ENCODE results near the gene TMEM178B.

Gene TMEM178B

GRCh38 chr7:141251957-141252356 lies 178.1 kb downstream of the TMEM178B start:
- Histone ChIP-seq H3K27me3 (ENCODE audit: control insufficient read depth in 2 of 2, insufficient read depth in 2 of 2, low read length in 2 of 2) (no peaks in the 10 kb centered on the region), H3K9me3 (ENCODE audit: control insufficient read depth in 2 of 2, low read length in 2 of 2) (no peaks in the 10 kb centered on the region), H3K4me3 (ENCODE audit: low read length in 2 of 2) (no peak overlapping the region), H3K4me1 (ENCODE audit: control insufficient read depth in 2 of 2, insufficient read depth in 2 of 2, low read length in 2 of 2) (no peaks in the 10 kb centered on the region), H3K9ac (ENCODE audit: low read depth in 1 of 2, low read length in 2 of 2) (no peak overlapping the region), H3K36me3 (ENCODE audit: control insufficient read depth in 2 of 2, insufficient read depth in 2 of 2, low read length in 2 of 2) (no peaks in the 10 kb centered on the region), H3K27ac (ENCODE audit: low read depth in 2 of 2, low read length in 2 of 2) (no peak overlapping the region)

GRCh38 chr7:141257597-141257996 lies 183.7 kb downstream of the TMEM178B start:
- Histone ChIP-seq H3K4me1 (ENCODE audit: control insufficient read depth in 2 of 2, insufficient read depth in 2 of 2, low read length in 2 of 2) (no peaks in the 10 kb centered on the region), H3K4me3 (ENCODE audit: low read length in 2 of 2) (no peak overlapping the region), H3K9me3 (ENCODE audit: control insufficient read depth in 2 of 2, low read length in 2 of 2) (no peaks in the 10 kb centered on the region), H3K9ac (ENCODE audit: low read depth in 1 of 2, low read length in 2 of 2) (no peak overlapping the region), H3K27me3 (ENCODE audit: control insufficient read depth in 2 of 2, insufficient read depth in 2 of 2, low read length in 2 of 2) (no peaks in the 10 kb centered on the region), H3K36me3 (ENCODE audit: control insufficient read depth in 2 of 2, insufficient read depth in 2 of 2, low read length in 2 of 2) (no peaks in the 10 kb centered on the region), H3K27ac (ENCODE audit: low read depth in 2 of 2, low read length in 2 of 2) (no peak overlapping the region)

GRCh38 chr7:141258559-141258958 lies 184.7 kb downstream of the TMEM178B start:
- H3K27ac ChIP-seq (ENCODE audit: low read depth in 2 of 2, low read length in 2 of 2): no peak overlapping the region
- no peaks in the 10 kb centered on the region for H3K4me1 ChIP-seq (ENCODE audit: control insufficient read depth in 2 of 2, insufficient read depth in 2 of 2, low read length in 2 of 2)
- H3K36me3 ChIP-seq (ENCODE audit: control insufficient read depth in 2 of 2, insufficient read depth in 2 of 2, low read length in 2 of 2): no peaks in the 10 kb centered on the region
- H3K9me3 ChIP-seq (ENCODE audit: control insufficient read depth in 2 of 2, low read length in 2 of 2): no peaks in the 10 kb centered on the region
- no peak overlapping the region for H3K9ac ChIP-seq (ENCODE audit: low read depth in 1 of 2, low read length in 2 of 2)
- H3K27me3 ChIP-seq (ENCODE audit: control insufficient read depth in 2 of 2, insufficient read depth in 2 of 2, low read length in 2 of 2): no peaks in the 10 kb centered on the region
- no peak overlapping the region for H3K4me3 ChIP-seq (ENCODE audit: low read length in 2 of 2)

GRCh38 chr7:141262101-141263090 lies 188.5 kb downstream of the TMEM178B start:
- Histone ChIP-seq H3K27ac (ENCODE audit: low read depth in 2 of 2, low read length in 2 of 2) (no peak overlapping the region), H3K4me3 (ENCODE audit: low read length in 2 of 2) (no peak overlapping the region), H3K27me3 (ENCODE audit: control insufficient read depth in 2 of 2, insufficient read depth in 2 of 2, low read length in 2 of 2) (no peaks in the 10 kb centered on the region), H3K36me3 (ENCODE audit: control insufficient read depth in 2 of 2, insufficient read depth in 2 of 2, low read length in 2 of 2) (no peaks in the 10 kb centered on the region), H3K4me1 (ENCODE audit: control insufficient read depth in 2 of 2, insufficient read depth in 2 of 2, low read length in 2 of 2) (no peaks in the 10 kb centered on the region), H3K9ac (ENCODE audit: low read depth in 1 of 2, low read length in 2 of 2) (no peak overlapping the region), H3K9me3 (ENCODE audit: control insufficient read depth in 2 of 2, low read length in 2 of 2) (no peaks in the 10 kb centered on the region)

- Histone ChIP-seq H3K9me3 (ENCODE audit: control insufficient read depth in 2 of 2, low read length in 2 of 2) (no peaks in the 10 kb centered on the region), H3K27me3 (ENCODE audit: control insufficient read depth in 2 of 2, insufficient read depth in 2 of 2, low read length in 2 of 2) (no peaks in the 10 kb centered on the region), H3K36me3 (ENCODE audit: control insufficient read depth in 2 of 2, insufficient read depth in 2 of 2, low read length in 2 of 2) (no peaks in the 10 kb centered on the region)
These were observed 189.6 kb downstream of the TMEM178B start for GRCh38 chr7:141263508-141263907.

GRCh38 chr7:141263983-141264382 lies 190.1 kb downstream of the TMEM178B start:
- Histone ChIP-seq H3K9me3 (ENCODE audit: control insufficient read depth in 2 of 2, low read length in 2 of 2) (no peaks in the 10 kb centered on the region), H3K4me3 (ENCODE audit: low read length in 2 of 2) (no peak overlapping the region), H3K36me3 (ENCODE audit: control insufficient read depth in 2 of 2, insufficient read depth in 2 of 2, low read length in 2 of 2) (no peaks in the 10 kb centered on the region), H3K9ac (ENCODE audit: low read depth in 1 of 2, low read length in 2 of 2) (no peak overlapping the region), H3K27ac (ENCODE audit: low read depth in 2 of 2, low read length in 2 of 2) (no peak overlapping the region), H3K27me3 (ENCODE audit: control insufficient read depth in 2 of 2, insufficient read depth in 2 of 2, low read length in 2 of 2) (no peaks in the 10 kb centered on the region), H3K4me1 (ENCODE audit: control insufficient read depth in 2 of 2, insufficient read depth in 2 of 2, low read length in 2 of 2) (no peaks in the 10 kb centered on the region)

More at GRCh38 chr7:141263508-141263907, 189.6 kb downstream of the TMEM178B start:
- Histone ChIP-seq H3K27ac (ENCODE audit: low read depth in 2 of 2, low read length in 2 of 2) (no peak overlapping the region), H3K4me1 (ENCODE audit: control insufficient read depth in 2 of 2, insufficient read depth in 2 of 2, low read length in 2 of 2) (no peaks in the 10 kb centered on the region), H3K9ac (ENCODE audit: low read depth in 1 of 2, low read length in 2 of 2) (no peak overlapping the region), H3K4me3 (ENCODE audit: low read length in 2 of 2) (no peak overlapping the region)

- Histone ChIP-seq H3K27me3 (ENCODE audit: control insufficient read depth in 2 of 2, insufficient read depth in 2 of 2, low read length in 2 of 2) (no peaks in the 10 kb centered on the region), H3K27ac (ENCODE audit: low read depth in 2 of 2, low read length in 2 of 2) (no peak overlapping the region), H3K4me1 (ENCODE audit: control insufficient read depth in 2 of 2, insufficient read depth in 2 of 2, low read length in 2 of 2) (no peaks in the 10 kb centered on the region), H3K4me3 (ENCODE audit: low read length in 2 of 2) (no peak overlapping the region), H3K9me3 (ENCODE audit: control insufficient read depth in 2 of 2, low read length in 2 of 2) (no peaks in the 10 kb centered on the region), H3K9ac (ENCODE audit: low read depth in 1 of 2, low read length in 2 of 2) (no peak overlapping the region), H3K36me3 (ENCODE audit: control insufficient read depth in 2 of 2, insufficient read depth in 2 of 2, low read length in 2 of 2) (no peaks in the 10 kb centered on the region)
These were observed 190.6 kb downstream of the TMEM178B start for GRCh38 chr7:141264511-141264910.

GRCh38 chr7:141265668-141266067 lies 191.8 kb downstream of the TMEM178B start:
- Histone ChIP-seq H3K27ac (ENCODE audit: low read depth in 2 of 2, low read length in 2 of 2) (no peak overlapping the region), H3K9me3 (ENCODE audit: control insufficient read depth in 2 of 2, low read length in 2 of 2) (no peaks in the 10 kb centered on the region), H3K36me3 (ENCODE audit: control insufficient read depth in 2 of 2, insufficient read depth in 2 of 2, low read length in 2 of 2) (no peaks in the 10 kb centered on the region), H3K4me3 (ENCODE audit: low read length in 2 of 2) (no peak overlapping the region), H3K27me3 (ENCODE audit: control insufficient read depth in 2 of 2, insufficient read depth in 2 of 2, low read length in 2 of 2) (no peaks in the 10 kb centered on the region), H3K4me1 (ENCODE audit: control insufficient read depth in 2 of 2, insufficient read depth in 2 of 2, low read length in 2 of 2) (no peaks in the 10 kb centered on the region), H3K9ac (ENCODE audit: low read depth in 1 of 2, low read length in 2 of 2) (no peak overlapping the region)

- no peak overlapping the region for H3K9ac ChIP-seq (ENCODE audit: low read depth in 1 of 2, low read length in 2 of 2)
- H3K27ac ChIP-seq (ENCODE audit: low read depth in 2 of 2, low read length in 2 of 2): no peak overlapping the region
- H3K4me3 ChIP-seq (ENCODE audit: low read length in 2 of 2): no peak overlapping the region
- H3K36me3 ChIP-seq (ENCODE audit: control insufficient read depth in 2 of 2, insufficient read depth in 2 of 2, low read length in 2 of 2): no peaks in the 10 kb centered on the region
- H3K27me3 ChIP-seq (ENCODE audit: control insufficient read depth in 2 of 2, insufficient read depth in 2 of 2, low read length in 2 of 2): no peaks in the 10 kb centered on the region
- no peaks in the 10 kb centered on the region for H3K4me1 ChIP-seq (ENCODE audit: control insufficient read depth in 2 of 2, insufficient read depth in 2 of 2, low read length in 2 of 2)
- H3K9me3 ChIP-seq (ENCODE audit: control insufficient read depth in 2 of 2, low read length in 2 of 2): no peaks in the 10 kb centered on the region
These were observed 194.8 kb downstream of the TMEM178B start for GRCh38 chr7:141268614-141269013.

GRCh38 chr7:141271451-141271850 lies 197.6 kb downstream of the TMEM178B start:
- Histone ChIP-seq H3K27ac (ENCODE audit: low read depth in 2 of 2, low read length in 2 of 2) (no peak overlapping the region), H3K27me3 (ENCODE audit: control insufficient read depth in 2 of 2, insufficient read depth in 2 of 2, low read length in 2 of 2) (no peaks in the 10 kb centered on the region), H3K36me3 (ENCODE audit: control insufficient read depth in 2 of 2, insufficient read depth in 2 of 2, low read length in 2 of 2) (no peaks in the 10 kb centered on the region), H3K9ac (ENCODE audit: low read depth in 1 of 2, low read length in 2 of 2) (no peak overlapping the region), H3K4me3 (ENCODE audit: low read length in 2 of 2) (no peak overlapping the region), H3K4me1 (ENCODE audit: control insufficient read depth in 2 of 2, insufficient read depth in 2 of 2, low read length in 2 of 2) (no peaks in the 10 kb centered on the region), H3K9me3 (ENCODE audit: control insufficient read depth in 2 of 2, low read length in 2 of 2) (no peaks in the 10 kb centered on the region)

Data from mucosa of rectum (tissue), 2 donors.